B cell (primary cell): ENCODE data around the gene SLC35B2. TPM values are rescaled to one million over a fixed set of nuclear protein-coding genes. Genes with fewer than 3 reads are reported as not detected.

Experiments
- ATAC-seq: fragments of 200-7000 bp; cut with Tn5 transposase; one replicate; pipeline ENCODE4 v1.10.0; 2021; ENCODE audit warnings: low read depth, mild to moderate bottlenecking, moderate number of reproducible peaks, moderate library complexity
- CTCF ChIA-PET: fragments of 350-600 bp; sonication (Branson Sonifier 250); formaldehyde crosslinking; loops from one replicate; lab custom pipeline; 2021; ENCODE audit warnings: antibody characterized with exemption, inconsistent platforms; lab: Charles Lee
- POLR2A ChIA-PET: fragments of 350-600 bp; sonication (Branson Sonifier 250); formaldehyde crosslinking; loops from one replicate; lab custom pipeline; 2021; ENCODE audit warnings: antibody characterized with exemption; lab: Charles Lee
- DNase-seq: peaks from one replicate; pipeline ENCODE4 v3.0.0; 2013
- H2AFZ ChIP-seq: 2 replicates; pipeline ENCODE4 v1.6.1; 2012; ENCODE audit warnings: mild to moderate bottlenecking, low read depth, low read length; ENCODE audit not compliant: insufficient read depth, poor library complexity, severe bottlenecking
- H3K27ac ChIP-seq, 2 donors: 1 replicate in 1 of 2; 2 replicates in 1 of 2; pipeline ENCODE4 v1.5.1; 2012 to 2013; ENCODE audit warnings: low read length in 2 of 2, mild to moderate bottlenecking in 2 of 2, moderate library complexity in 1 of 2
- H3K27me3 ChIP-seq, 4 experiments: fragments of 200-600 bp in 1 of 4; sonication (generic) in 1 of 4; replicated peaks in 1 of 4; 1 replicate in 2 of 4; 2 replicates in 2 of 4; pipeline versions ENCODE4 v1.6.1 to v1.7.0; 2013 to 2016; ENCODE audit warnings: low read length in 3 of 4, mild to moderate bottlenecking in 2 of 4, mixed read lengths in 1 of 4, moderate library complexity in 1 of 4; ENCODE audit not compliant: insufficient read depth in 4 of 4, control insufficient read depth in 3 of 4; ENCODE audit errors: control extremely low read depth in 1 of 4
- H3K36me3 ChIP-seq, 2 experiments: replicated peaks in 1 of 2; 1 replicate in 1 of 2; 2 replicates in 1 of 2; pipeline versions ENCODE4 v1.6.1 to v1.7.1; 2013; ENCODE audit warnings: low read length in 1 of 2; ENCODE audit not compliant: insufficient read depth in 2 of 2, control insufficient read depth in 1 of 2; ENCODE audit errors: control extremely low read depth in 1 of 2, extremely low read depth in 1 of 2
- H3K4me1 ChIP-seq, 2 donors: fragments of 200-600 bp in 1 of 2; sonication (generic) in 1 of 2; 1 replicate in 1 of 2; 2 replicates in 1 of 2; pipeline versions ENCODE4 v1.5.1 to v1.6.1; 2013 to 2017; ENCODE audit warnings: low read length in 2 of 2; ENCODE audit not compliant: control insufficient read depth in 2 of 2, insufficient read depth in 2 of 2
- H3K4me2 ChIP-seq: replicated peaks from 2 replicates; pipeline ENCODE3; 2012; ENCODE audit warnings: mild to moderate bottlenecking, low read depth, low read length; ENCODE audit not compliant: poor library complexity, severe bottlenecking
- H3K4me3 ChIP-seq, 5 experiments: fragments of 200-600 bp in 1 of 5; sonication (generic) in 1 of 5; 1 replicate in 3 of 5; 2 replicates in 2 of 5; pipeline versions ENCODE4 v1.5.1 to v1.7.0; 2011 to 2016; ENCODE audit warnings: low read length in 4 of 5, mild to moderate bottlenecking in 4 of 5, low read depth in 2 of 5, control low read depth in 1 of 5, moderate library complexity in 1 of 5; ENCODE audit not compliant: insufficient read depth in 1 of 5; ENCODE audit errors: control extremely low read depth in 1 of 5, extremely low read depth in 1 of 5
- H3K79me2 ChIP-seq: fragments of 200-600 bp; sonication (generic); one replicate; pipeline ENCODE4 v1.6.0; 2016; ENCODE audit warnings: low read length; ENCODE audit not compliant: control insufficient read depth, insufficient read depth
- H3K9ac ChIP-seq: fragments of 200-600 bp; sonication (generic); 2 replicates; pipeline ENCODE4 v1.6.1; 2017; ENCODE audit warnings: mild to moderate bottlenecking, low read length, moderate library complexity
- H3K9me3 ChIP-seq, 3 donors: one replicate each; pipeline versions ENCODE4 v1.6.1 to v1.7.1; 2013; ENCODE audit warnings: low read length in 2 of 3; ENCODE audit not compliant: control insufficient read depth in 2 of 3, insufficient read depth in 1 of 3; ENCODE audit errors: control extremely low read depth in 1 of 3
- H4K20me1 ChIP-seq: 2 replicates; pipeline ENCODE4 v1.6.0; 2012; ENCODE audit warnings: mild to moderate bottlenecking, low read length; ENCODE audit not compliant: insufficient read depth, control insufficient read depth, poor library complexity, severe bottlenecking
- H3K27ac Mint-ChIP-seq: one replicate; pipeline ENCODE4 v1.8.0; 2021; ENCODE audit warnings: mixed read lengths
- H3K27me3 Mint-ChIP-seq: one replicate; pipeline ENCODE4 v1.8.0; 2021; ENCODE audit warnings: mixed read lengths
- H3K4me1 Mint-ChIP-seq: one replicate; pipeline ENCODE4 v1.8.0; 2021; ENCODE audit warnings: mixed read lengths
- H3K4me3 Mint-ChIP-seq: one replicate; pipeline ENCODE4 v1.8.0; 2021; ENCODE audit warnings: mixed read lengths
- H3K9me3 Mint-ChIP-seq: one replicate; pipeline ENCODE4 v1.8.0; 2022; ENCODE audit warnings: mixed read lengths; ENCODE audit not compliant: insufficient read depth
- CTCF ChIP-seq: fragments of 200-600 bp; IDR thresholded peaks from one replicate; pipeline ENCODE4 v1.8.0; 2022; ENCODE audit warnings: antibody characterized with exemption, mild to moderate bottlenecking
- EZH2 ChIP-seq: IDR thresholded peaks from 2 replicates; pipeline ENCODE4 v1.6.1; 2012; ENCODE audit warnings: borderline replicate concordance, low read depth, mild to moderate bottlenecking, moderate library complexity, low read length; ENCODE audit not compliant: insufficient read depth, poor library complexity, severe bottlenecking
- WGBS: methylation state at CpG from one replicate; pipeline ENCODE4 v1.1.5; 2013; ENCODE audit warnings: missing lambda C conversion rate; ENCODE audit not compliant: insufficient coverage; 5-methylcytosine and 5-hydroxymethylcytosine counted together
- intact Hi-C: fragments of 100-400 bp; cut with micrococcal nuclease; formaldehyde crosslinking; loops from one replicate; pipeline ENCODE4 v1.10.0; 2022
- polyA plus RNA-seq: library from polyadenylated mRNA; depleted of rRNA; stranded (reverse); fragments of >200 nt; gene quantifications from 2 replicates; pipeline ENCODE4 v1.2.3, GENCODE V29; 2012
- total RNA-seq, 2 donors: library from RNA; stranded (reverse); fragments of 120-200 nt in 1 of 2; gene quantifications; 1 replicate in 1 of 2; 2 replicates in 1 of 2; pipeline versions ENCODE4 v1.2.3 to v1.2.4, GENCODE V29; 2013 to 2022

The SLC35B2 gene
- total and polyA plus RNA-seq, 2 donors (not counting 1 experiment from before 2014, with no cell fraction given) = 30.0 to 35.2 TPM

GRCh38 chr6:44275271-44275748, 18.0 kb upstream of the SLC35B2 start:
- no peaks in the 10 kb centered on the region for H4K20me1 ChIP-seq
- peak overlapping the region; percentile 77 for H3K4me2 ChIP-seq
- intact Hi-C loops = no loop called here
- peaks cover 0 to 78% (median 37%) of the 10 kb centered on the region in 4 experiments for H3K27me3 ChIP-seq
- H3K4me1 ChIP-seq = peaks cover 11 to 16% of the 10 kb centered on the region in 2 donors
- DNase-seq (no peak), ATAC-seq (no peak)
- Mint-ChIP-seq H3K9me3 (no peaks in the 10 kb centered on the region), H3K27me3 (peaks cover 65% of the 10 kb centered on the region), H3K27ac (no peak overlapping the region), H3K4me1 (peaks cover 9% of the 10 kb centered on the region), H3K4me3 (peak overlapping the region; percentile 50)
- 82% methylated on average over 59 of the region's 59 CpGs for WGBS
- TF ChIP-seq EZH2 (no peak), CTCF (no peak)
- no peak overlapping the region for H3K27ac ChIP-seq
- peak overlapping the region in 2 of 5 experiments; percentile 25 to 36 for H3K4me3 ChIP-seq
- H3K36me3 ChIP-seq = no peaks in the 10 kb centered on the region
- peak overlapping the region; percentile 56 for H2AFZ ChIP-seq
- peak overlapping the region; percentile 48 for H3K9ac ChIP-seq
- H3K79me2 ChIP-seq = no peaks in the 10 kb centered on the region
- peaks cover 0 to 10% (median 0%) of the 10 kb centered on the region in 3 donors for H3K9me3 ChIP-seq
- ChIA-PET CTCF (interaction anchor here (0.7 to 1.5 kb wide), 4 partner anchors 8 to 179 kb away, joined by 3 to 4 read pairs (median 4); no protein-coding TSS in a partner anchor), POLR2A (interaction anchor here (0.7 kb wide), 1 partner anchor 8 kb away, joined by 4 read pairs; no protein-coding TSS in a partner anchor)

- peaks cover 61% of the 10 kb centered on the region for H3K27me3 Mint-ChIP-seq
- ATAC-seq (no peak), DNase-seq (no peak)
- Histone ChIP-seq H3K4me3 (no peak overlapping the region), H3K27me3 (peaks cover 0 to 79% (median 41%) of the 10 kb centered on the region in 4 experiments), H3K4me1 (peaks cover 17 to 21% of the 10 kb centered on the region in 2 donors), H4K20me1 (no peaks in the 10 kb centered on the region), H3K9ac (no peak overlapping the region), H2AFZ (no peak overlapping the region), H3K27ac (no peak overlapping the region), H3K4me2 (no peak overlapping the region), H3K36me3 (no peaks in the 10 kb centered on the region), H3K79me2 (no peaks in the 10 kb centered on the region), H3K9me3 (peaks cover 0 to 10% (median 0%) of the 10 kb centered on the region in 3 donors)
- POLR2A ChIA-PET = no interaction called here
- CTCF ChIA-PET = no interaction called here
- no CpG with 5 or more reads among the region's 1 CpG for WGBS
- peaks cover 20% of the 10 kb centered on the region for H3K4me1 Mint-ChIP-seq
- no peak overlapping the region for H3K27ac Mint-ChIP-seq
- no peak overlapping the region for H3K4me3 Mint-ChIP-seq
- no peak for TF ChIP-seq CTCF
- intact Hi-C loops = no loop called here
- H3K9me3 Mint-ChIP-seq = no peaks in the 10 kb centered on the region
Measured at GRCh38 chr6:44273617-44274016, 16.3 kb upstream of the SLC35B2 start.
